Measurements from ENCODE around the gene GBP7.
A peak's percentile ranks its signal among the peaks of the same experiment; 100 is the strongest.

GBP7 gene

GRCh38 chr1:89203166-89203565 lies 27.4 kb upstream of the GBP7 start:
- no peak for TF ChIP-seq CTCF (IDR thresholded peaks at IDR 0.05; ENCODE audit: insufficient read depth, low read depth, low read length, missing control alignments)
- no peak overlapping the region for H3K4me3 ChIP-seq (ENCODE audit: low read length)
- peak; percentile 51 for DNase-seq (ENCODE audit: low read depth)

- TF ChIP-seq CTCF (IDR thresholded peaks at IDR 0.05; ENCODE audit: insufficient read depth, low read depth, low read length, missing control alignments), result no peak
- no peak for DNase-seq (ENCODE audit: low read depth)
- no peak overlapping the region for H3K4me3 ChIP-seq (ENCODE audit: low read length)
These were observed 25.4 kb upstream of the GBP7 start for GRCh38 chr1:89201106-89201794.

GRCh38 chr1:89200663-89201062 lies 24.9 kb upstream of the GBP7 start:
- no peak for DNase-seq (ENCODE audit: low read depth)
- no peak overlapping the region for H3K4me3 ChIP-seq (ENCODE audit: low read length)
- TF ChIP-seq CTCF (IDR thresholded peaks at IDR 0.05; ENCODE audit: insufficient read depth, low read depth, low read length, missing control alignments), result no peak

DNA sequence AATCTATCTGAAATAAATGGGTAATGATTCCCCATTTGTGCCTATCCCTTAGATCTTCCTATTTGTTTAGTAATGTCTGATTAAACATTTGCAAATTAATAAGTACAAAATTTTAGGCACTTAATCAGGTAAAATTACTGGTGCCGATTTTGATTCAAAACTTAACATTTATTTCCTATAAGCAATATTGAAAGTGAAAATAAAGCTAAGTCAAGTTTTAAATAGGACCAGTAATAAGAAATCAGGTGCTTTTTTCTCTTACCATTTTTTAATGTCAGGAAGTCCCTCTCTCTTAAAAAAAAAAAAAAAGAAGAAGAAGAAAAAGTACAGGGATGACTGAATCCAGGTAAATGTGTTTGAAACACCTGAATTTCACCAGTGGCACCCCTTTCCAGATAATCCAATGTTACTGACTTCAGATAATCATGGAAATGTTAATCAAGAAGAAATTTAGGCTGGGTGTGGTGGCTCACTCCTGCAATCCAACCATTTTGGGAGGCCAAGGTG lies 23.8 kb upstream of the GBP7 start:
- TF ChIP-seq CTCF (IDR thresholded peaks at IDR 0.05; ENCODE audit: insufficient read depth, low read depth, low read length, missing control alignments), result no peak
- DNase-seq (ENCODE audit: low read depth), result no peak
- no peak overlapping the region for H3K4me3 ChIP-seq (ENCODE audit: low read length)

- TF ChIP-seq CTCF (IDR thresholded peaks at IDR 0.05; ENCODE audit: insufficient read depth, low read depth, low read length, missing control alignments), result no peak
- H3K4me3 ChIP-seq (ENCODE audit: low read length), result peak within 1 kb of the TSS; percentile 32
- DNase-seq (ENCODE audit: low read depth), result peak; percentile 25
These were observed 22.8 kb upstream of the GBP7 start, which contains the start of gene GBP4 for GRCh38 chr1:89198491-89199072. Gene GBP4, minus strand, starts transcription at chr1:89198942. Its CDS starts 108 bp downstream, at chr1:89198834.

DNA sequence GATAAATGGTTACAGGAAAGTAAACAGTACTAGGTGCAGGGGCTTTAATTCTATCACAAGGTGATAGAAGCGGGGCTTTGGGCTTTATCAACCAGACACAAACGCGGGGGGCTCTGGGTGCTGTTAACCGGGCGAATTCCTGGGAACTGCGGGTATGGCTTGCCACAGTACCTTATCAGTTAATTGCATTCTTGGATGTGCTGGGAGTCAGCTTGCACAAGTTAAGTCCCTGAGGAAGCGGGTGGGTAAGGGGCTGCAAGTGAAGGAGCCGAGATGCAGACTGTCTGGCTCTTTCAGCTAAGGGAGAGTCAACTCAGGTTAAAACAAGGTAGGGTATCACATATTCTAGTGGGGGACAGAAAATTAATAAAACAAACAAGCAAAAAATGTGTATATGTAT lies 22.3 kb upstream of the GBP7 start:
- no peak for TF ChIP-seq CTCF (IDR thresholded peaks at IDR 0.05; ENCODE audit: insufficient read depth, low read depth, low read length, missing control alignments)
- DNase-seq (ENCODE audit: low read depth), result no peak
- H3K4me3 ChIP-seq (ENCODE audit: low read length), result no peak overlapping the region

Measured in epithelial cell of esophagus (primary cell).